ENCODE data around the gene MGAT4A. TPM values are rescaled to one million over a fixed set of nuclear protein-coding genes. Genes with fewer than 3 reads are reported as not detected.
"Not testable (repeated sequence)": the region's sequence is repeated elsewhere in the genome, so short reads cannot be mapped to it uniquely, and the experiment has no call there.

Gene MGAT4A
- total RNA-seq, 1 donor from 2014 or later: 20.6 TPM

GRCh38 chr2:98663511-98664090 lies 67.3 kb downstream of the MGAT4A start:
- no peak for TF ChIP-seq POLR2A (IDR thresholded peaks at IDR 0.05)
- TF ChIP-seq, protein P1, sequence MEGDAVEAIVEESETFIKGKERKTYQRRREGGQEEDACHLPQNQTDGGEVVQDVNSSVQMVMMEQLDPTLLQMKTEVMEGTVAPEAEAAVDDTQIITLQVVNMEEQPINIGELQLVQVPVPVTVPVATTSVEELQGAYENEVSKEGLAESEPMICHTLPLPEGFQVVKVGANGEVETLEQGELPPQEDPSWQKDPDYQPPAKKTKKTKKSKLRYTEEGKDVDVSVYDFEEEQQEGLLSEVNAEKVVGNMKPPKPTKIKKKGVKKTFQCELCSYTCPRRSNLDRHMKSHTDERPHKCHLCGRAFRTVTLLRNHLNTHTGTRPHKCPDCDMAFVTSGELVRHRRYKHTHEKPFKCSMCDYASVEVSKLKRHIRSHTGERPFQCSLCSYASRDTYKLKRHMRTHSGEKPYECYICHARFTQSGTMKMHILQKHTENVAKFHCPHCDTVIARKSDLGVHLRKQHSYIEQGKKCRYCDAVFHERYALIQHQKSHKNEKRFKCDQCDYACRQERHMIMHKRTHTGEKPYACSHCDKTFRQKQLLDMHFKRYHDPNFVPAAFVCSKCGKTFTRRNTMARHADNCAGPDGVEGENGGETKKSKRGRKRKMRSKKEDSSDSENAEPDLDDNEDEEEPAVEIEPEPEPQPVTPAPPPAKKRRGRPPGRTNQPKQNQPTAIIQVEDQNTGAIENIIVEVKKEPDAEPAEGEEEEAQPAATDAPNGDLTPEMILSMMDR (IDR thresholded peaks at IDR 0.05): no peak
- no peak for TF ChIP-seq POLR2AphosphoS5 (IDR thresholded peaks at IDR 0.05; ENCODE audit: insufficient read depth in 1 of 2, low read depth in 1 of 2)
- Histone ChIP-seq H3K4me3 (no peak overlapping the region), H3K4me1 (no peaks in the 10 kb centered on the region), H3K9me3 (no peaks in the 10 kb centered on the region), H3K27ac (no peak overlapping the region), H3K36me3 (no peaks in the 10 kb centered on the region), H3K27me3 (no peaks in the 10 kb centered on the region)
- DNase-seq (ENCODE audit: extremely low spot score in 2 of 2): no peak
- intact Hi-C loops (cut with DNase I): no loop called here

GRCh38 chr2:98659491-98659840 lies 71.5 kb downstream of the MGAT4A start:
- H3K9me3 ChIP-seq; H3K4me1 ChIP-seq; intact Hi-C loops (cut with DNase I); DNase-seq (ENCODE audit: extremely low spot score in 2 of 2); H3K4me3 ChIP-seq; H3K27me3 ChIP-seq; H3K36me3 ChIP-seq; H3K27ac ChIP-seq: not testable (repeated sequence)

GRCh38 chr2:98658816-98659490 lies 72.0 kb downstream of the MGAT4A start:
- TF ChIP-seq POLR2A (IDR thresholded peaks at IDR 0.05) (no peak), POLR2AphosphoS5 (IDR thresholded peaks at IDR 0.05; ENCODE audit: insufficient read depth in 1 of 2, low read depth in 1 of 2) (no peak)
- TF ChIP-seq, protein P1 (IDR thresholded peaks at IDR 0.05): no peak
- Histone ChIP-seq H3K4me3 (no peak overlapping the region), H3K36me3 (no peaks in the 10 kb centered on the region), H3K4me1 (no peaks in the 10 kb centered on the region), H3K27ac (no peak overlapping the region), H3K27me3 (no peaks in the 10 kb centered on the region), H3K9me3 (no peaks in the 10 kb centered on the region)
- no peak for DNase-seq (ENCODE audit: extremely low spot score in 2 of 2)
- intact Hi-C loops (cut with DNase I): no loop called here

DNA sequence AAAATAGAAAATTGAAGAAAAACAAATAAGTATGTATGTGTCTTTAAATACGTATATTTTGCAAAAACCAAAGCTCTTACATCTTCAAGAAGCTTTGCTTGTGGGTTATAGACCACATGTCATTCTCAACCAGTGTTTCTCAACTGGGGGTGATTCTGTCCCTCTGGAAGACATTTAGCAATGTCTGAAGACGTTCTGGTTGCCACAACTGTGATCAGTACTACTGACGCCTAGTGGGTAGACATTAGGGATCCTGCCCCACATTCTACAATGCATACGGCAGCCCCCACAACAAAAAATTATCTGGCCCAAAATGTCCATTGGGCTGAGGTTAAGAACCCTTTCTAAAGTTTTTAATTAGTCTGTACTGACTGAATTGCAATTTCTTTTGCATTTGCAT lies 74.1 kb downstream of the MGAT4A start:
- Histone ChIP-seq H3K27ac (no peak overlapping the region), H3K9me3 (no peaks in the 10 kb centered on the region), H3K4me1 (no peaks in the 10 kb centered on the region), H3K36me3 (no peaks in the 10 kb centered on the region), H3K27me3 (no peaks in the 10 kb centered on the region), H3K4me3 (no peak overlapping the region)
- intact Hi-C loops (cut with DNase I): no loop called here
- no peak for TF ChIP-seq POLR2A (IDR thresholded peaks at IDR 0.05)
- TF ChIP-seq, protein P1 (IDR thresholded peaks at IDR 0.05): no peak
- TF ChIP-seq POLR2AphosphoS5 (IDR thresholded peaks at IDR 0.05; ENCODE audit: insufficient read depth in 1 of 2, low read depth in 1 of 2): no peak
- no peak for DNase-seq (ENCODE audit: extremely low spot score in 2 of 2)

- no peaks in the 10 kb centered on the region for H3K27me3 ChIP-seq
- intact Hi-C loops (cut with DNase I): no loop called here
- TF ChIP-seq POLR2AphosphoS5 (IDR thresholded peaks at IDR 0.05; ENCODE audit: insufficient read depth in 1 of 2, low read depth in 1 of 2) (no peak), POLR2A (IDR thresholded peaks at IDR 0.05) (no peak)
- TF ChIP-seq, protein P1 (IDR thresholded peaks at IDR 0.05): no peak
- H3K9me3 ChIP-seq: no peaks in the 10 kb centered on the region
- no peak overlapping the region for H3K27ac ChIP-seq
- no peak for DNase-seq (ENCODE audit: extremely low spot score in 2 of 2)
- no peak overlapping the region for H3K4me3 ChIP-seq
- no peaks in the 10 kb centered on the region for H3K4me1 ChIP-seq
- H3K36me3 ChIP-seq: no peaks in the 10 kb centered on the region
Measured at GRCh38 chr2:98654699-98655495, 76.0 kb downstream of the MGAT4A start.

All from vagina (tissue), 2 donors.